NCI-H82 (cell line): Measurements from ENCODE around the gene ETV5.
"Not testable (repeated sequence)": the region's sequence is repeated elsewhere in the genome, so short reads cannot be mapped to it uniquely, and the experiment has no call there.

Source experiments
- DNase-seq: peaks from one replicate; lab custom pipeline; 2025; lab: John Stamatoyannopoulos, UW

Gene ETV5

DNA sequence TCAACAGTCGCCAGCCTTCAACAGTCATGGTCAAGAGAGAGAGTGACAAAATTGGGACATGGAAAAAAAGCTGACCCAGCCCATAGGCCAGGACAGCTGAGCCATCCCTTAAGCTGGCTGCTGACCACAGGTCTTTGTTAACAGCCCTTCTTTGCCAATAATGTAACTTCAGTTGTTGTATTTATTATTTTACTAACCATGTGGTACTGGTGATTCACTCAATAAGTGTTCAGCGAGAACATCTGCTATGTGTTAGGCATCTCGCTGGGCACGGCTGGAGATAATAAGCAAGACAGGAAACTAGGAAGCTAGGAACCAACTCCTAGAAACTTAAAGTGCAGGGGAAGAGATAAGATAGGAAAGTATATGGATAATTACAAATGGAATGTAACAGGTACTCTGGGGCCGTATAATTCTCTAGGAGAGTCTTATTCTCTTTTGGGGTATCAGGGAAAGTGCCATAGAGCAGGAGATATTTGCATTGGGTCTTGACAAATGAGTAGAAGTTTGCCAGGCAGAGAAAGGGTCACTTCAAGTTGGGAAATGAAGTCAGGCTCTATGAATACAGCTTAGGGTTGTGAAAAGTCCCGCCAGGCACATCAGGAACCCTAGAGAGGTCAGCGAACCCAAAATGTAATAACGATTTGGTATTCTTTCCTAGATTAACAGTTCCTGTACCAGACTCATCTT is 87.1 kb downstream of the ETV5 start:
- DNase-seq = no peak

- not testable (repeated sequence) for DNase-seq
Measured at GRCh38 chr3:186021250-186021649, 87.6 kb downstream of the ETV5 start.

- not testable (repeated sequence) for DNase-seq
Measured at GRCh38 chr3:186019288-186019687, 89.6 kb downstream of the ETV5 start.

DNA sequence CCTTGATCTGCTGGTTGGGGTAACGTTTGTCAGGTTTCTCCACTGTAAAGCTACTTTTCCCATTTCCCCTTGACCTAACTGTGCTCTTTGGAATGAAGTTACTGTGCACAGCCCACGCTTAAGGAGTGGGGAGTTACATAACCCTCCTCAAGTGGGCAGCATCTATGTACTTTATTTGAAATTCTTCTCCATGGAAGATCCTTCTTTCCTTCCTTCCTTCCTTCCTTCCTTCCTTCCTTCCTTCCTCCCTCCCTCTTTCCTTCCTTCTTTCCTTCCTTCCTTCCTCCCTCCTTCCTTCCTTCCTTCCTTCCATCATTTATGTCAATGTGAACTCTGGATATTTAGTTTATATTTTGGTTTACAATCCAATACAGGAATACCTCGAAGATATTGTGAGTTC is 94.0 kb downstream of the ETV5 start:
- DNase-seq = no peak

- no peak for DNase-seq
Measured at GRCh38 chr3:186013312-186013711, 95.6 kb downstream of the ETV5 start.

GRCh38 chr3:186012137-186012536 is 96.8 kb downstream of the ETV5 start:
- no peak for DNase-seq

GRCh38 chr3:186004671-186005070 is 104.2 kb downstream of the ETV5 start:
- no peak for DNase-seq

DNA sequence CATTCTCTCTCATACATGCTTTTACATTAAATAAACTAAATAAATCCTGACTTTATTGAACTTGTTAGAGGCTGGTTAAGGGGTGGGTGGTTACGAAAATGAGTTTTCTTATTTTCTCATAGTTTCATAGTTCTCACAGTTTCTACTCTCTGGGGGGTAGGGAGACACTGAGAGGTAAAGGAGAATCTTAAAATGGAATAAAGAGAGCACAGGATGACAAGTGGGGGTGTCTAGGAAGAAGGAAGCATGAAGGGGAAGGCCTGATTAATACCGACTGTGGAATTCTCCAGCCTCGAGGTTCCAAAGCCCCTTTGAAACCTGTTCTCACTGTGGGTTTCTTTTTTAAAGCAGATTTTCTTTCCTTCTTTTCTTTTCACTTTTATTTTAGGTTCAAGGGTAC is 104.7 kb downstream of the ETV5 start:
- no peak for DNase-seq

GRCh38 chr3:186003610-186004009 is 105.3 kb downstream of the ETV5 start:
- DNase-seq = no peak

GRCh38 chr3:186002884-186003472 is 105.9 kb downstream of the ETV5 start:
- peak; percentile 32 for DNase-seq

DNA sequence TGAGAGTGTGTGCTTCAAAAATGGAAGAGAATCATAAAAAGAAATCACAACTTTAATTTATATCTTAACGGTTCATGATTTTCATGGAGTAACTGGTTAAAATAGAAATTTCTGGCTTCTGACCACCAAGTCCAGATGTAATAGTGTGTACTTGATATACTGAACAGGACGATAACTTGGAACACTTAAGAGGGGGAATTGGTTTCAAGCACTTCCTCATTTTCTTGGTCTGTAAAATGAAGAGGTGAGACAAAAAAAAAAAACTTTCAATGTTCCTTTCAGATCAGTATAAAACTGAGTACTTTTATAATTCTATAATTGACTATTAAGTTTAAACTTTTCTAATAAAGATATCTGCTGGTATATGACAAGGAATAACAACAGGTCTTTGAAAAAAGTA is 107.0 kb downstream of the ETV5 start:
- DNase-seq = no peak

GRCh38 chr3:185999221-185999620 is 109.7 kb downstream of the ETV5 start:
- DNase-seq = no peak

GRCh38 chr3:185998136-185998535 is 110.8 kb downstream of the ETV5 start:
- no peak for DNase-seq

GRCh38 chr3:185997130-185997529 is 111.8 kb downstream of the ETV5 start:
- DNase-seq = no peak
